ENCODE measurements around the gene HERC4.

Gene HERC4

GRCh38 chr10:67965456-67965855, 109.6 kb downstream of the HERC4 start:
- DNase-seq (ENCODE audit: low spot score), result no peak

GRCh38 chr10:67959839-67960476, 115.1 kb downstream of the HERC4 start:
- DNase-seq (ENCODE audit: low spot score), result no peak

DNA sequence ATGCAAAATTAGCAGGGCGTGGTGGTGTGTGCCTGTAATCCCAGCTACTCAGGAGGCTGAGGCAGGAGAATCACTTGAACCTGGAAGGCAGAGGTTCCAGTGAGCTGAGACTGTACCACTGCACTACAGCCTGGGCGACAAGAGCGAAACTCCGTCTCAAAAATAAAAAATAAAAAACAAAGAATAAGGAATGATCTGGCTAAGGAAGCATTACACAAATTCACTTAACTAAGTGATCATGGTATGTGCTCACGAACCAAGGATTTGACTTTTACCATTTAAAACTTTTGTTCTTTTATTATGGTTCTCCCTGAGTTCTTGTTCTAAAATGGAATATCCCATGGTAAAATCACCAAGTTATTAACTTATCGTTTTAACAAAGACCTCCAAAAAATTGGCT, 119.5 kb downstream of the HERC4 start:
- DNase-seq (ENCODE audit: low spot score), result no peak

GRCh38 chr10:67943917-67944316, 131.2 kb downstream of the HERC4 start:
- no peak for DNase-seq (ENCODE audit: low spot score)

DNA sequence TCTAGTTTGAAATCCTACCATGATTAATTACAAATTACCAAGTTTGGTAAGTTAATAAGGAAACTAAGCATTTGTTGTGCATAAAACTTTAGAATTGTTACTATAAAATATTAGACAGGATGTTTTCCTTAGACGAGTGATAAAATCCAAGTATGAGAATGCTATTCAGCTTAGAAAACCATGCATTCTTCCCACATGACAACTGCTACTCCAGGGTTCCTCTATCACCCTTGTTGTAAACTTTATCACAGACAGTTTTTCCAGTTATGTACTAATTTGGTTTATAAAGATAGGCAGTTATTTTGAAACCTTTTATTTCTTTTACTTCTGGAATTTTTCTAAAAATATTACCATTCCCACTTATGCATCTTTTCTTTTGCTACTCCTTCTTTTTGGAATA, 138.7 kb downstream of the HERC4 start:
- no peak for DNase-seq (ENCODE audit: low spot score)

DNA sequence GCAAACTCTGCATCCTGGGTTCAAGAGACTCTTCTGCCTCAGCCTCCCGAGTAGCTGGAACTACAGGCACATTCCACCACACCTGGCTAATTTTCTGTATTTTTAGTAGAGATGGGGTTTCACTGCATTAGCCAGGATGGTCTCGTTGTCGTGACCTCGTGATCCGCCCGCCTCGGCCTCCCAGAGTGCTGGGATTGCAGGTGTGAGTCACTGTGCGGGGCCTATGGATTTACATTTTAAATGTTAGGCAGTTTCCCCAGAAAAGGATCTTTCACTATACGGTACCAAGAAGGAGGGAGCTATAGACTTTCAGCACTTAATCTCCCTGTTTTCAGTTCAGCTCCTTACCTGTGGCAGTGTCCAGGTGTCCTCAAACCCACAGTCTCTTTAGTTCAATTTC, 139.9 kb downstream of the HERC4 start:
- DNase-seq (ENCODE audit: low spot score), result no peak

GRCh38 chr10:67934336-67934735, 140.7 kb downstream of the HERC4 start:
- DNase-seq (ENCODE audit: low spot score), result no peak

DNA sequence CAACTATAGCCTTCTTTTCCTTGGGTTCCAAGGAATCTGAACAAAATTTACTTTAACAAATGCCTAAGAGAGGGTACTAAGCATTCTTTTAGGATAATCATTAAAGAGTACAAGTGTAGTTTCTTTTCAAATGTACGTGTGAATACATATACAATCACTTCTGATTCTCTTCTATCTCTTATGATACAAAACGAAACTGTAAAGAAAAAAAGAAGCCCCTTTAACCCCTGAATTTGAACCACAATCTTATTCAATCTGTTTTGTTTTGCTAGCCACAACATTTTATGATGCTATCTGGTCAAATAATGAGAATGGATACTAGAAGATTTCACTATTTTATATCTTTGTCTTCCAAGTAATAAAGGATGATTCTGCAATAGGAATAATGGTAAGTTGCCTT, 141.9 kb downstream of the HERC4 start:
- DNase-seq (ENCODE audit: low spot score), result no peak

GRCh38 chr10:67926951-67927350, 148.1 kb downstream of the HERC4 start:
- no peak for DNase-seq (ENCODE audit: low spot score)

- no peak for DNase-seq (ENCODE audit: low spot score)
Observed at GRCh38 chr10:67925449-67926005, 149.6 kb downstream of the HERC4 start.

GRCh38 chr10:67924136-67924535, 150.9 kb downstream of the HERC4 start:
- DNase-seq (ENCODE audit: low spot score), result no peak

- DNase-seq (ENCODE audit: low spot score), result no peak
Observed at GRCh38 chr10:67923551-67923950, 151.5 kb downstream of the HERC4 start.

DNA sequence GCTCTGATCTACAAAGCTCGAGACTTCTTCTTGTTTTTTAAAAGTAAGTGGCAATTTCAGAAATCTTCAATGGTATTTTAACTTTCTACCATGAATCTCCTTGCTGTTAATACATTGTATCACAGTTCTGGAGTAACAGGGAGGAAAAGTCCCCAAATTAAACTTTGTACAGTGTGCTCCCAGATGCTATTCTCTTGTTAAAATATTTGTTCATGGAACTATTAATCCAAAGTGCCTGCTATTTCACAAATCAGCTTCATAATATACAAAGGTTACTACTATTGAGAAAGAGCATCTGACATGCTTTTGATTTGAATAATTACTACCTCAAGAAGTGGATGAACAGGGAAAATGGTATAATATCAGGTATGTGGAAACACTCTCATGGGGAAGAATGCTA, 154.0 kb downstream of the HERC4 start:
- no peak for DNase-seq (ENCODE audit: low spot score)

DNA sequence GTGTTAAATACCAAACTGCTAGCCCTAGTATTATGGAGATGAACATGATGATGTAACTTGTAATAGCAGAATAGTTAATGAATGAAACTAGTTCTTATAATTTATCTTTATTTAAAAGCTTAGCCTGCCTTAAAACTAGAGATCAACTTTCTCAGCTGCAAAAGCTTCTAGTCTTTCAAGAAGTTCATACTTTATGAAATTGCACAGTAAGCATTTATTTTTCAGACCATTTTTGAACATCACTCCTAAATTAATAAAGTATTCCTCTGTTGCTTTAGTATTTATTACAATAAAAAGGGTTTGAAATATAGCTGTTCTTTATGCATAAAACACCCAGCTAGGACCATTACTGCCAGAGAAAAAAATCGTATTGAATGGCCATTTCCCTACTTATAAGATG, 157.4 kb downstream of the HERC4 start:
- DNase-seq (ENCODE audit: low spot score), result no peak

DNA sequence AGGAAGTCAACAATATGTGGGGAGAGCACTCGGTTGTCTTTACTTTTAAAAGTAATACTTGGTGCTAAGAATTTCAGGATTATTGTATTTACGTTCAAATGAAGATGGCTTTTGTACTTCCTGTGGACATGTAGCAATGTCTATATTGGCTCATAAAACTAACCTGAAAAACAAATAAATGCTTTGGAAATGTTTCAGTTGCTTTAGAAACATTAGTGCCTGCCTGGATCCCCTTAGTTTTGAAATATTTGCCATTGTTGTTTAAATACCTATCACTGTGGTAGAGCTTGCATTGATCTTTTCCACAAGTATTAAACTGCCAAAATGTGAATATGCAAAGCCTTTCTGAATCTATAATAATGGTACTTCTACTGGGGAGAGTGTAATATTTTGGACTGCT, 157.9 kb downstream of the HERC4 start:
- DNase-seq (ENCODE audit: low spot score), result no peak

DNA sequence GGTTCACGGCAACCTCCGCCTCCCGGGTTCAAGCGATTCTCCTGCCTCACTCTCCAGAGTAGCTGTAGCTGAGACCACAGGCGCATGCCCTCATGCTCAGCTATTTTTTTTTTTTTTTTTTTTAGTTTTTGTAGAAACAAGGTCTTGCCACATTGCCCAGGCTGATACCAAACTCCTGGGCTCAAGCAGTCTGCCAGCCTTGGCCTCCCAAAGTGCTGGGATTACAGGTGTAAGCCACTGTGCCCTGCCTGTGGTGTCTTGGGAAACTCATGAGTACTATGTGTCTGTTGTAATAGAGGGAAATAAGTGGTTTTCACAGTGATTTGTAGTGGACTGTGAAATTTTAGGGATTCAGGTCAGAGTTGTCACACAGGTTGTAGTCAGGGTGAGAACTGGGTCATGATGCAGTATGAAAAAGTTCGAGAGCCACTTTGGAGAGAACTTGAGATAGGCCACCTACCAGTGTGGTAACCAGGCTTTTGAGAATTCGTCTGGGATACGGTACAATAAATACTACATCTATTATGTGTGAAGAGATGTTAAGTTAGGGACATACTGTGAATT, 160.2 kb downstream of the HERC4 start:
- no peak for DNase-seq (ENCODE audit: low spot score)

GRCh38 chr10:67912331-67912946, 162.6 kb downstream of the HERC4 start:
- DNase-seq (ENCODE audit: low spot score), result no peak

GRCh38 chr10:67903581-67903980, 171.5 kb downstream of the HERC4 start:
- no peak for DNase-seq (ENCODE audit: low spot score)

- no peak for DNase-seq (ENCODE audit: low spot score)
Observed at GRCh38 chr10:67893637-67894036, 181.4 kb downstream of the HERC4 start.

DNA sequence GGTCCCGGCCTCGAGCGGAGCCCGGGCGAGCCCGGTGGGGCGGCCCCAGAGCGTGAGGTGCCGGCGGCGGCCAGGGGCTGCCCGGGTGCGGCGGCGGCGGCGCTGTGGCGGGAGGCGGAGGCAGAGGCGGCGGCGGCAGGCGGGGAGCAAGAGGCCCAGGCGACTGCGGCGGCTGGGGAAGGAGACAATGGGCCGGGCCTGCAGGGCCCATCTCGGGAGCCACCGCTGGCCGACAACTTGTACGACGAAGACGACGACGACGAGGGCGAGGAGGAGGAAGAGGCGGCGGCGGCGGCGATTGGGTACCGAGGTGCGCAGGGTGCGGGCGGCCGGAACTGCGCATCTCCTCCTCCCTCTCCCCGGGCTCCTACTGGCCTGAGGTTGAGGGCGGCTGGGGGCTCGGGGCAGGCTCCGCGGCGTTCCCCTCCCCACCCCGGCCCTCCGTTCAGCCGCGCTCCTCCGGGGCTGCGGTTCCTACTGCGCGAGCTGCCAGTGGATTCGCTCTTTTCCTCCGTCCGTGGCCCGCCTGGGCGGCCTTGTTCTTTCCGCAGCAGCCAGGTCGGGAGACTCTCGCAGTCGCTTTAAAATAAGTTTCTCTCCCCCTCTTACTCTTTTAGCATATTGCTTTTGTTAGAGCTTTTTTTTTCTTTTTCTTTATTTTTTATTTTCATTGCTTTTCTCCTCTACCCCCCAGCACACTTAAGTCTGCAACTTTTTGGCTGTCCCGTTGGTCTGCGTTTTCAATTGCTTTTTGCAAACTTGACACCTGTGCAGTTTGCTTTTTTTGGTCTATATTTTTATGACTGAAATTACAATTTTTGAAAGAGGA, 190.0 kb downstream of the HERC4 start:
- DNase-seq (ENCODE audit: low spot score), result peak; percentile 85

- DNase-seq (ENCODE audit: low spot score), result peak; percentile 99
Observed at GRCh38 chr10:67884313-67884841, 190.7 kb downstream of the HERC4 start, which contains the start of gene SIRT1. Gene SIRT1, plus strand, starts transcription at chr10:67884656. Its CDS starts 66 bp downstream, at chr10:67884722.

- no peak for DNase-seq (ENCODE audit: low spot score)
Observed at GRCh38 chr10:67883710-67884312, 191.3 kb downstream of the HERC4 start.

Data from ecto neural progenitor cell (in vitro differentiated cells).